Endometrial microvascular endothelial cells (primary cell): ENCODE results near the gene TSSK3. TPM values are rescaled to one million over a fixed set of nuclear protein-coding genes. Genes with fewer than 3 reads are reported as not detected.

Experiments used
- in situ Hi-C: cut with HindIII; loops from 2 replicates; pipeline ENCODE4 v1.10.0; 2017; ENCODE audit warnings: low sequenced_read_pairs, low pct_unique_long_range_greater_than_20kb; ENCODE audit errors: inconsistent ontology term
- total RNA-seq: library from RNA; depleted of rRNA; stranded (reverse); fragments of >200 nt; gene quantifications from one replicate; pipeline ENCODE4 v1.2.3, GENCODE V29; 2015; ENCODE audit errors: inconsistent ontology term

Gene TSSK3, protein sequence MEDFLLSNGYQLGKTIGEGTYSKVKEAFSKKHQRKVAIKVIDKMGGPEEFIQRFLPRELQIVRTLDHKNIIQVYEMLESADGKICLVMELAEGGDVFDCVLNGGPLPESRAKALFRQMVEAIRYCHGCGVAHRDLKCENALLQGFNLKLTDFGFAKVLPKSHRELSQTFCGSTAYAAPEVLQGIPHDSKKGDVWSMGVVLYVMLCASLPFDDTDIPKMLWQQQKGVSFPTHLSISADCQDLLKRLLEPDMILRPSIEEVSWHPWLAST
- not detected for total RNA-seq

- in situ Hi-C loops, result no loop called here
Observed at GRCh38 chr1:32362474-32363313, at the start of gene TSSK3, which contains the start of gene FAM229A. TSS of gene TSSK3 (plus strand) at chr1:32362539. CDS start at chr1:32362702, 163 bp downstream. TSS of gene FAM229A (minus strand) at chr1:32362485. CDS start at chr1:32362091, 394 bp downstream.

DNA sequence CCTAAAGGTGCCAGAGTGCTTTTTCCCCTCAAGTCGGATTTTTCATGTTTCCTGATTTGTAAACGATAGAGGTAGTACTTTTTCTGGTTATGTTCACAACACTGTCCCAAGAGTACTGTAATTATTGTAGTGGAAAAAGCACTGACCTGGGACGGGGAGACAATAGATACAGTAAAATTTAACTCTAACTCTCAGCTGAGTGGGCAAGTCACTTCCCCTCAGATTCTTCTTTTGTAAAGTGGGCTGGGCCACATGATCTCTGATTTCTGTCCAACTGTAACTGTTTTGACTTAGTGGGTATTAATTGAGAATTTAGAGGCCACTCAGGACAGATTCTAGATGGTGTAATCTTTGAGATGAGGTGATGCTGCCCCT is 45.4 kb upstream of the TSSK3 start:
- in situ Hi-C loops, result no loop called here

- in situ Hi-C loops, result no loop called here
Observed at GRCh38 chr1:32318127-32318869, 44.0 kb upstream of the TSSK3 start.

DNA sequence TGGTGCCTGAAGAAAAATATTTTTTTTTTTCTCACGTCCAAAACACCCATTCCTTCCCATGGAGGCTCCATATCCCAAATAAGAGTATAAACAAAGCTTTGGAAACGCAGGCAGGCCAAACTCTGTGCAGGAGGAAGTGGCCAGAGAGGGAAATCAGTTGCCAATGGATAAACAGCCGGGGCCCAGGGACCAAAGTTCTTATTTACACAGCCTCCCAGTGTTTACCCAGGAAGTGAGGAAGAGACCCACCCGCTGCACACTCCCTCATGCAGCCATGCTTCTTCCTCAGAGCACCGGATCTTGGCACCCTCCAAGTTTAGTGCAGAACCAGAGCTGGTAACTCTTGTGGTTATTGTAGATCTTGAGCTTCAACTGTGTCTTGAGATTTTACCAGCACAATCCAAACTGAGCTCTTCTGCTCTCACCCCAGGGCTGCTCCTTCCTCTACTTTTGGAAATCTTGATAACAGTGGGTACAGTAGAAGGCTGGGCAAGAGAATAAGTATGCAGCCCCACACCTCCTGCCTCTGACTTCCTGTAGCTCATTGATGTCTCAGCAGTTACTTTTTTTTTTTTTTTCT is 40.5 kb upstream of the TSSK3 start:
- in situ Hi-C loops, result loop anchor here (10.0 kb wide), 1 partner anchor 77 kb away; the partner anchor contains the start of gene FAM167B

DNA sequence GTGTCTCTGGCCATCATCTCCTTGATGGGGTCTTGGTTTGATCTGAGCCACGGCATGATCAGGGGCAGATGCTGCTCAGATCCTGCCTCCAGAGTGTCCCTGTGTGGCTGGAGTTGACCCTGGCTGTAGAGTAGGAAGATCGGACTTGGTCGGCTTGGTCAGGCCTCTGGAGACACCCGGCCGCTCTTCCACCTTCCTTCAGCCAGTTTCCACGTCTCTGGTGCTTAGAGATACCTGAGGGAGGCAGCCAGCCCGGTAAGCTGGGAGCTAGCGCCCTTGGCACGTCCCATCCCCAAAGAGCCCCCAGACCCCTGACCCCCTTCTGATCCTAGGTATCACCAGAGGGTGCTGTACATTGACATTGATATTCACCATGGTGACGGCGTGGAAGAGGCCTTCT is 35.1 kb upstream of the TSSK3 start:
- in situ Hi-C loops, result loop anchor here (10.0 kb wide), 1 partner anchor 82 kb away; the partner anchor contains the start of gene FAM167B

- in situ Hi-C loops, result loop anchor here (10.0 kb wide), 1 partner anchor 85 kb away; the partner anchor contains the start of gene FAM167B
Observed at GRCh38 chr1:32329931-32330466, 32.3 kb upstream of the TSSK3 start.

DNA sequence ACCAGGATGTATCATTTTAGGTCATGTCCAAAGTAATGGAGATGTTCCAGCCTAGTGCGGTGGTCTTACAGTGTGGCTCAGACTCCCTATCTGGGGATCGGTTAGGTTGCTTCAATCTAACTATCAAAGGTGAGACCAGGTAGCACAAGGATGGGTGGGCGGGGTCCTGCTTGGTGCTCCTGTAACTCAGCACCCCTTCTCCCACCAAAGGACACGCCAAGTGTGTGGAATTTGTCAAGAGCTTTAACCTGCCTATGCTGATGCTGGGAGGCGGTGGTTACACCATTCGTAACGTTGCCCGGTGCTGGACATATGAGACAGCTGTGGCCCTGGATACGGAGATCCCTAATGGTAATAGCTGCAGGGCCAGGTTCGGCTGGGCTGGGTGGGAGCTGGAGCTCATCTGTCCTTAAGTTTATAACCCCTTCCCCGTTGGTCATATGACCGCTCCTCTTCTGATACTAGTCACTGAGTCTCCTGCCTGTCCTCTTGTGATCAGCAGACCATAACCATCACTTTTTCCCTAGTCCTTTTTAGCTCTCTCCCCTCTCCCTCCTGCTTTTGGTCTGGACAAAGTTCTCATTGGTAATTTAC is 31.7 kb upstream of the TSSK3 start:
- in situ Hi-C loops, result no loop called here

DNA sequence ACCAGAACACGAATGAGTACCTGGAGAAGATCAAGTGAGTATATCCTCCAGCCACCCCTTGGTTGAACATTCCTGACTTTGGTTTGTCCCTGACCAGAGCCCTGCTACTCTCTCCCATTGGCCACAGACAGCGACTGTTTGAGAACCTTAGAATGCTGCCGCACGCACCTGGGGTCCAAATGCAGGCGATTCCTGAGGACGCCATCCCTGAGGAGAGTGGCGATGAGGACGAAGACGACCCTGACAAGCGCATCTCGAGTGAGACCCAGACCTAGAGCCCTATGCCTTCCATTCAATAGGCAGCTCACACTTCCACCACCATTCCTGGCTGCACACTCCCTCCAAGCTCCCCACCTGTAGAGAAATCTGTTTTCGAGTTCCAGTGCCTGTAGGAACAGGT is 30.8 kb upstream of the TSSK3 start:
- in situ Hi-C loops, result no loop called here

DNA sequence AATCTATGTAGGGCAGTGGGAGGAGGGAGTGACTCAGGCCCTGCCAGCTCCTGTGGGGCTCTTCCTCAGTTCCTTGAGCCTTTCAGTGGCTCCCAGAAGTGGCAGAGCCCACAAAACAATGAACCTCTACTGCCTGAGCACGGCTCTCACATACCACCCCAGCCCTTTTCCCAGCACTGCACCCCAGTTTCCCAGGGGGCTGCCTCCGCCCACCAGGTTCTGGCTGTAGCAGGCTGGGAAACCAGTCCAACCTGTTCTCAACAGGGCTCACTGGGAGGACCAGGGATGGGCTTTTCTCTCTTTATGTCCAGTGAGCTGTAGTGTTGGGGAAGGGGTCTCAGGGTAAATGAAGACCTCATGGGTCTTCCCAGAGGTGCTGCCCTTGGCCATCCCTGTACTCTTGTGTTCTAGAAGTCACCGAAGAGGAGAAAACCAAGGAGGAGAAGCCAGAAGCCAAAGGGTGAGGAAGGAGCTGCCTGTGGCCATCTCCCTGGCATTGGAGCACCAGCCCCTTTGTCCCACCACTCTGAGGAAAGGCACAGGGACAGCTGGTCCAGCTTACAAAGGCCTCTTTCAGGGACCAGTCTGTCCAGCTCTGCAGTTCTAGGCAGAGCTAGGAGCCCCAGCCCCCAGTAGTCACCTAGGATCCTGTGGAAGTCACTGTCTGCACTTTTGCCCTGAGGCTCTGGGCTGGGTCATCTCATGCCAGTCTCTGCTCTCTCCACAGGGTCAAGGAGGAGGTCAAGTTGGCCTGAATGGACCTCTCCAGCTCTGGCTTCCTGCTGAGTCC is 29.9 kb upstream of the TSSK3 start:
- in situ Hi-C loops, result no loop called here

DNA sequence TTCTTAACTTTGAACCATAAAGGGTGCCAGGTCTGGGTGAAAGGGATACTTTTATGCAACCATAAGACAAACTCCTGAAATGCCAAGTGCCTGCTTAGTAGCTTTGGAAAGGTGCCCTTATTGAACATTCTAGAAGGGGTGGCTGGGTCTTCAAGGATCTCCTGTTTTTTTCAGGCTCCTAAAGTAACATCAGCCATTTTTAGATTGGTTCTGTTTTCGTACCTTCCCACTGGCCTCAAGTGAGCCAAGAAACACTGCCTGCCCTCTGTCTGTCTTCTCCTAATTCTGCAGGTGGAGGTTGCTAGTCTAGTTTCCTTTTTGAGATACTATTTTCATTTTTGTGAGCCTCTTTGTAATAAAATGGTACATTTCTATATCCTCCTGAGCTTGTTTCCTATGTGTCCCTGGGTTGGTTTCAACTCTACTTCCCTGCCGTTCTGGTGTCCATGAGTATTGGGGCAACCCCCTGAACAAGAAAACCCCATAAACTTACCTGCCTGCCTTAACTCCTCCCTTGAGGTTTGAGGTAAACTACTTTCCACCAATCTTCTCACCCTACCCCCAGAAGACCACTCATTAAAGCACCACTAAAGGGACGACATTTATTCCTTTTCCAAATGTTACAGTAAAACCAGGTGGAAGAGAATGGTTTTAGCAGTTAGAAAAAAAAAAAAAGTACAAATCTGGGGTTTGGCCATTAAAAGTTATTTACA is 28.9 kb upstream of the TSSK3 start:
- in situ Hi-C loops, result no loop called here

- in situ Hi-C loops, result no loop called here
Observed at GRCh38 chr1:32334274-32334861, 28.0 kb upstream of the TSSK3 start.

DNA sequence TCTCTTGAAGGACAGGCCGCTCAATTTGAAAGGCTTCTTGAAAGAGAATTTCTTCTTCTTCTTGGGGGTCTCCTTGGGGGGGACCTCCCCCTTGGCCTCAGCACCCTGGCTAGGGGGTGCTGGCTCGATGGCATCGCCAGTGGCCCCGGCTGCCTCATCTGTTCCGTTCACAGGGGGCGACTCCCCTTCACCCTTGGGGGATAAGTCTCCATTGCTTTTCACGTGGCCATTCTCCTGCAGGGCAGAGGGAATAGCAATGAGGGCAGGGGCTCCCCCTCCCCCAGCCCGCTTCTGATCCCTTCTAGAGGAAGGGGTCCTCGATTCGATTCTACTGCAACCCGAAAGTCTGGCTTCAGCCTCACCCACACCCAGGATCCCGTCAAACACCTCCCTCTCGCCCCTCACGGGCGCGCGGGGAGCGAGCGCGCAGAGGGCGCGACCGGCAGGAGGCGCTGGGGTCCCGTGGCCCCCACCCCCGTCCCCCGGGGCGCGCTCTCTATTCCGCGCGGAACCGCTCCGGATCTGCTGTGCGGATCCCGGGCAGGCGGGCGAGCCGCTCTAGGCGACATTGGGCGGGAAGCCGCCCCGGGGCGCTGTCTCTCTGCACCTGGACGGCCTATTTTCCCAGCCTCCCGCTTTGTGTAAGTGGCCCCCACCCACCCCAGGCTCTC is 27.3 kb upstream of the TSSK3 start:
- in situ Hi-C loops, result no loop called here

GRCh38 chr1:32335535-32335789 is 26.9 kb upstream of the TSSK3 start:
- in situ Hi-C loops, result no loop called here

GRCh38 chr1:32335790-32336590 is 26.3 kb upstream of the TSSK3 start, which contains the start of gene MARCKSL1:
TSS of gene MARCKSL1 (minus strand) at chr1:32336233. CDS start at chr1:32336033, 200 bp downstream.
- in situ Hi-C loops, result no loop called here

- in situ Hi-C loops, result no loop called here
Observed at GRCh38 chr1:32336591-32336932, 25.8 kb upstream of the TSSK3 start.
